BJ (cell line): Measurements from ENCODE around the gene ZNF660. TPM values are rescaled to one million over a fixed set of nuclear protein-coding genes. Genes with fewer than 3 reads are reported as not detected.
"Not testable (repeated sequence)": the region's sequence is repeated elsewhere in the genome, so short reads cannot be mapped to it uniquely, and the experiment has no call there.

Source experiments
- CTCF ChIA-PET: fragments of 350-600 bp; formaldehyde crosslinking; extraction: SDS; loops from one replicate; lab custom pipeline; 2021; ENCODE audit warnings: antibody characterized with exemption, inconsistent platforms; lab: Yijun Ruan, JAX
- POLR2A ChIA-PET: fragments of 300-600 bp; sonication (Branson Sonifier 250); formaldehyde crosslinking; extraction: SDS; loops from one replicate; lab custom pipeline; 2021; ENCODE audit warnings: antibody characterized with exemption; lab: Charles Lee
- DNase-seq: peaks from one replicate; pipeline ENCODE4 v3.0.0-alpha.2; 2011; ENCODE audit warnings: low read depth
- H3K27me3 ChIP-seq: 2 replicates; pipeline ENCODE4 v1.6.0; 2011; ENCODE audit warnings: low read length; ENCODE audit not compliant: control insufficient read depth, insufficient read depth
- H3K36me3 ChIP-seq: 2 replicates; pipeline ENCODE4 v1.5.1; 2011; ENCODE audit warnings: low read length; ENCODE audit not compliant: control insufficient read depth, insufficient read depth
- H3K4me3 ChIP-seq: 2 replicates; pipeline ENCODE4 v1.5.1; 2011; ENCODE audit warnings: low read depth, mild to moderate bottlenecking, control low read depth, low read length
- CTCF ChIP-seq: IDR thresholded peaks from 2 replicates; pipeline ENCODE4 v1.5.1; 2011; ENCODE audit warnings: low read depth, mild to moderate bottlenecking, control low read depth, inconsistent platforms, low read length, moderate library complexity; ENCODE audit not compliant: insufficient read depth
- polyA minus RNA-seq: library from RNA; depleted of rRNA, polyadenylated mRNA; stranded (reverse); fragments of >200 nt; gene quantifications from 2 replicates; pipeline ENCODE4 v1.2.3, GENCODE V29; 2011; rRNA and poly(A)+ RNA removed
- polyA plus RNA-seq: library from polyadenylated mRNA; depleted of rRNA; stranded (reverse); fragments of >200 nt; gene quantifications from 2 replicates; pipeline ENCODE4 v1.2.3, GENCODE V29; 2011; rRNA removed

ZNF660 gene
- polyA plus RNA-seq, result 0.27 and 0.72 TPM in 2 replicates
- polyA minus RNA-seq, result 0.81 and 0.82 TPM in 2 replicates

GRCh38 chr3:44584646-44585501 lies at the start of gene ZNF660:
Gene ZNF660, plus strand, starts transcription at chr3:44584964. Its CDS starts 9,230 bp downstream, at chr3:44594194.
- no peak for TF ChIP-seq CTCF
- DNase-seq, result no peak
- H3K4me3 ChIP-seq, result peak within 1 kb of the TSS; percentile 53
- ChIA-PET CTCF (interaction anchor here (0.6 kb wide), 1 partner anchor 122 kb away, joined by 3 read pairs; no protein-coding TSS in a partner anchor), POLR2A (interaction anchor here (0.5 kb wide), 1 partner anchor 144 kb away, joined by 4 read pairs; the partner anchor contains the start of gene ZNF501)
- no peaks in the 10 kb centered on the region for H3K36me3 ChIP-seq
- no peaks in the 10 kb centered on the region for H3K27me3 ChIP-seq

- no peak for DNase-seq
- Histone ChIP-seq H3K4me3 (no peak overlapping the region), H3K36me3 (no peaks in the 10 kb centered on the region), H3K27me3 (peaks cover 6% of the 10 kb centered on the region)
- no peak for TF ChIP-seq CTCF
- CTCF ChIA-PET, result interaction anchor here (1.0 kb wide), 2 partner anchors 9 to 379 kb away, joined by 3 to 4 read pairs; no protein-coding TSS in a partner anchor
- POLR2A ChIA-PET, result no interaction called here
Observed at GRCh38 chr3:44535364-44535763, 49.4 kb upstream of the ZNF660 start.

DNA sequence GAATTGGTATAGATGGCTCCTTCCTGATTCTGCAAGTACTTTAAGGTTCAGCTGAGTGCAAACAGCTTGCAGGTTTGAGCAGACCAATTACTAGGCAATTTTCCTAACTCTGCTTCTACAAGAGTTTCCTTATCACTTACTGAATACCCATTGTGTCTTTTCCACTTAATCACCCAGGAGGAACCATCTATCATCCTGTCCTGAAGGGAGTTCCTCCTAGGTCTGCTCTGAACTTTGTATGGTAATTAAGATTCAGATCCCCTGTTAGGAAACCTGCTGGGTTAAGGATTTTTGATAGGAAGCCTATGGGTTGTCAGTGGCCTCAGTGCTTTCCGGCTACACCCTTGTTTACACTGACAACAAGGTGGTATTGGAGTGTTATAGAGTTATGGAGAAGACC lies 40.0 kb upstream of the ZNF660 start:
- DNase-seq, H3K36me3 ChIP-seq, CTCF ChIA-PET, H3K27me3 ChIP-seq, POLR2A ChIA-PET, H3K4me3 ChIP-seq: not testable (repeated sequence)

DNA sequence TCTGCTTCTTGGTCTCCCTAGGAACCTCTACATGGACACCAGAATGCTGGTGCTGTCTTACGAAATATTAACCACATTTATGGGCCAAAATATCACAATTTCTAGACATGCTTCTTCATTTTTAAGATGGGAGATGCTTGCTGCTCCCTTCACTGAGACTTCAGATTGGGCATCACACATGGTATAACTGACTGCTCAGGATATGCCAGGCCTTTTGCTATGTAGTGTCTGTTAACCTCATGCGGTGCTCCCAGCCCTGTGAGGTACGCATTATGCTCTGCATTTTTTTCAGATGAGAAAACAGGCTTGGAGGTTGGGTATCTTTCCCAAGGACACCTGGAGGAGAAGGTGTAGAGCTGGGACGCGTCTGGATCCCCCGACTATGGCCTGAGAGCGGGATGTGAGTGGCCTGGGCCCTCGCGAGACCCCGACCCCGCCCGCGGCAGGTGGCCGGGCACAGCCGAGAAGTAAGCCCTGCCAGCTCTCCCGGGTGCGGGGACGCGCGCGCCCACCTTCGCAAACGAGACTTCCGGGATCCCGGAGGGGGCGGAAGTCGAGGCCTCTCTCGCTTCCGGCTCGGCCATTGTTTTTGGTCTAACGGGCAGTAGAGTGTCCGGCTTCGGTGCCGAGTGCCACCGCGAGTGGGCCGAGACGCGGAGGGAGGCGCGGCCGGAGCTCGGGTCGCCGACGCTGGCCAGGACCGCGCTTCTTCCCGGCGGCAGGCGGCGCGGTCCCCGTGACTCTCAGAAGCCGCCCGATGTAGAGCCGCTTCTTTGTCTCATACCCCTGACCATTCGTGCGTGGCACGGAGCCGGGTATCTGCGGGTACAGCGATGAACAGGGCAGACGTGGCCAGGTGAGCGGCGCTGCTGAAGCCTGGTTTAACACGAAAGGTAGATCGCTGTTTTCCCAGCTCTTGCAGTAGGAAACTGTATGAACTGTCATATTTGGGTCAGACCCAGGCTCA lies 29.9 kb upstream of the ZNF660 start, which contains the start of gene ZKSCAN7:
ZKSCAN7 (plus strand) TSS at position 568 of the 967 bp plus-strand sequence. CDS start 1,855 bp downstream, outside the sequence.
- CTCF ChIA-PET, result no interaction called here

More for the DNA sequence above, 29.9 kb upstream of the ZNF660 start, which contains the start of gene ZKSCAN7:
- Histone ChIP-seq H3K27me3 (no peaks in the 10 kb centered on the region), H3K36me3 (0 out of 2 replicates have a peak, but pooled peaks cover 2% of the 10 kb centered on the region), H3K4me3 (peak within 1 kb of the TSS; percentile 63)
- DNase-seq, result peak; percentile 1
- POLR2A ChIA-PET, result interaction anchor here (1.0 kb wide), 1 partner anchor 207 kb away, joined by 3 read pairs; the partner anchor contains the start of genes KIAA1143 and KIF15
- 0 out of 2 replicates have a peak, but pooled peaks have one; percentile 16 for TF ChIP-seq CTCF
